SH-SY5Y (cell line): ENCODE results near the gene SERTM2.

Experiments
- GATA2 ChIP-seq: IDR thresholded peaks from 2 replicates; pipeline ENCODE4 v1.6.1; 2011; ENCODE audit warnings: mild to moderate bottlenecking, low read depth, low read length
- GATA3 ChIP-seq: IDR thresholded peaks from 2 replicates; pipeline ENCODE4 v1.6.1; 2011; ENCODE audit warnings: low read depth, mild to moderate bottlenecking, low read length, moderate library complexity

DNA sequence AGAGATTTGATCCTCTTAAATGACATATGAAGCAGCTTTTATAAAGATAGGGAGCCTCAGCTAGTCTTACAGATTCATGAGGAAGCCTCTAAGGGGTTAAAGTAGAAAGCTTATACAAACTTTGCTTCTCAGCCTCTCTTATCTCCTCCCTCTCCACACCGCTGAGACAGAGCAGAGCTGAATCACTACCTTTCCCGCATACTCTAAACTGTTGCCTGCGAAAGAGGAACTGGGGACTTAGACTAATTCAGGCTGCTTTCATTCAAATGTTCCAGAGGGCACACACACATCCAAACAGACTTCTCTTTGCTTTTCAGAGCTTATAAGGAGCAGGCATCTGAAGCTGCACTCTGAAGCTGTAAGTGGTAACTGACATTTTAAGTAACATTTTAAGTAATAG lies at the start of gene SERTM2:
- TF ChIP-seq GATA2: no peak
- no peak for TF ChIP-seq GATA3
